Measurements from ENCODE around the gene SORBS1. TPM values are rescaled to one million over a fixed set of nuclear protein-coding genes. Genes with fewer than 3 reads are reported as not detected.

Gene SORBS1
- total RNA-seq, 1 donor from 2014 or later: 116 TPM

- TF ChIP-seq POLR2A (IDR thresholded peaks at IDR 0.05) (no peak), POLR2AphosphoS5 (IDR thresholded peaks at IDR 0.05; ENCODE audit: insufficient read depth in 1 of 2, low read depth in 1 of 2) (no peak)
- TF ChIP-seq, protein P1, sequence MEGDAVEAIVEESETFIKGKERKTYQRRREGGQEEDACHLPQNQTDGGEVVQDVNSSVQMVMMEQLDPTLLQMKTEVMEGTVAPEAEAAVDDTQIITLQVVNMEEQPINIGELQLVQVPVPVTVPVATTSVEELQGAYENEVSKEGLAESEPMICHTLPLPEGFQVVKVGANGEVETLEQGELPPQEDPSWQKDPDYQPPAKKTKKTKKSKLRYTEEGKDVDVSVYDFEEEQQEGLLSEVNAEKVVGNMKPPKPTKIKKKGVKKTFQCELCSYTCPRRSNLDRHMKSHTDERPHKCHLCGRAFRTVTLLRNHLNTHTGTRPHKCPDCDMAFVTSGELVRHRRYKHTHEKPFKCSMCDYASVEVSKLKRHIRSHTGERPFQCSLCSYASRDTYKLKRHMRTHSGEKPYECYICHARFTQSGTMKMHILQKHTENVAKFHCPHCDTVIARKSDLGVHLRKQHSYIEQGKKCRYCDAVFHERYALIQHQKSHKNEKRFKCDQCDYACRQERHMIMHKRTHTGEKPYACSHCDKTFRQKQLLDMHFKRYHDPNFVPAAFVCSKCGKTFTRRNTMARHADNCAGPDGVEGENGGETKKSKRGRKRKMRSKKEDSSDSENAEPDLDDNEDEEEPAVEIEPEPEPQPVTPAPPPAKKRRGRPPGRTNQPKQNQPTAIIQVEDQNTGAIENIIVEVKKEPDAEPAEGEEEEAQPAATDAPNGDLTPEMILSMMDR (IDR thresholded peaks at IDR 0.05): no peak
- H3K9me3 ChIP-seq: no peaks in the 10 kb centered on the region
- H3K4me1 ChIP-seq: peaks cover 11% of the 10 kb centered on the region
- intact Hi-C loops (cut with DNase I): no loop called here
- no peak overlapping the region for H3K27ac ChIP-seq
- DNase-seq (ENCODE audit: extremely low spot score in 2 of 2): no peak
- H3K4me3 ChIP-seq: no peak overlapping the region
- no peaks in the 10 kb centered on the region for H3K36me3 ChIP-seq
- no peaks in the 10 kb centered on the region for H3K27me3 ChIP-seq
These were observed 75.9 kb downstream of the SORBS1 start for GRCh38 chr10:95485056-95485844.

- Histone ChIP-seq H3K4me3 (no peak overlapping the region), H3K9me3 (no peaks in the 10 kb centered on the region), H3K27me3 (no peaks in the 10 kb centered on the region), H3K27ac (no peak overlapping the region), H3K36me3 (no peaks in the 10 kb centered on the region), H3K4me1 (peaks cover 31% of the 10 kb centered on the region)
- DNase-seq (ENCODE audit: extremely low spot score in 2 of 2): no peak
- no peak for TF ChIP-seq POLR2A (IDR thresholded peaks at IDR 0.05)
- intact Hi-C loops (cut with DNase I): no loop called here
These were observed 78.5 kb downstream of the SORBS1 start for GRCh38 chr10:95482501-95483233.

- Histone ChIP-seq H3K27me3 (no peaks in the 10 kb centered on the region), H3K27ac (peak overlapping the region; percentile 79), H3K36me3 (no peaks in the 10 kb centered on the region), H3K4me3 (no peak overlapping the region), H3K4me1 (peaks cover 31% of the 10 kb centered on the region), H3K9me3 (no peaks in the 10 kb centered on the region)
- DNase-seq (ENCODE audit: extremely low spot score in 2 of 2): no peak
- intact Hi-C loops (cut with DNase I): no loop called here
- TF ChIP-seq POLR2A (IDR thresholded peaks at IDR 0.05) (no peak), POLR2AphosphoS5 (IDR thresholded peaks at IDR 0.05; ENCODE audit: insufficient read depth in 1 of 2, low read depth in 1 of 2) (no peak)
- TF ChIP-seq, protein P1 (IDR thresholded peaks at IDR 0.05): no peak
These were observed 80.2 kb downstream of the SORBS1 start for GRCh38 chr10:95480901-95481491.

DNA sequence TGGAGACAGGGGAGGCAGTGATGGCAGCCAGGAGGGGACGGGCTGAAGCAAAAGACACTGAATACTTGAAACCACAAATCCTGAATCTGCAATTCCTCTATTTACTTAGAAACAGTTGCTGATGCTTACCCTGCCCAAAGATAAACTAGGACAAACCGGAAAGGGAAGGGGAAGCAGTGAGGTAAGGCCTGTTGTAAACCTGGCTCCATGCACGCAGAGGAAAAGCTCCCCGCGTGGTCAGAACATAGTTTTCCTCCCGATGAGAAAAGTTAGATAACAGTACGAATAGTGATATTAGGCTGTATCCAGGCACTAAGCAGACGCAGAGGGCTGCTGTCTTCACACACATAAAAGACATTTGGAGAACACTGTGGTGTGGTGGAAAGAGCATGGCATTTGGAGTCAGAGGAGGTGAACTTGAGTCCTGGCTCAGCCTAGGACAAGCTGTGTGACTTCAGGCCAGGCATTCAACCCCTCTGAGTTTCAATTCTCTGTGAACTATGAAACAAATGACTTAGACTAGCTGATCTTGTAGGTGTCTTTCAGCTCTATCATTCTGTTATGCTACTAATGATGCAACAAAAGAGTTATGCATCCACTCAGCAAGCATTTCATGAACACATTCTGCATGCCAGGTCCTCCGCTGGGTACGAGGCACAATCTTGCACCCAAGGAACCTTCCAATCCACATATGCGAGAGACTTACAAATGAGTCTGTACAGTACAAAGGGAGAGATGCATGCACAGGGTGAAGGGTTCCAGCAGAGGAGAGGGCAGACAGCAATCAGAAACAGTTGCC lies 80.9 kb downstream of the SORBS1 start:
- H3K4me3 ChIP-seq: peak overlapping the region in 1 of 2 donors; percentile 5
- DNase-seq (ENCODE audit: extremely low spot score in 2 of 2): no peak

More for the DNA sequence above, 80.9 kb downstream of the SORBS1 start:
- H3K9me3 ChIP-seq: no peaks in the 10 kb centered on the region
- H3K27me3 ChIP-seq: no peaks in the 10 kb centered on the region
- H3K27ac ChIP-seq: peak overlapping the region; percentile 79
- no peaks in the 10 kb centered on the region for H3K36me3 ChIP-seq
- H3K4me1 ChIP-seq: peaks cover 31% of the 10 kb centered on the region
- intact Hi-C loops (cut with DNase I): no loop called here
- TF ChIP-seq, protein P1 (IDR thresholded peaks at IDR 0.05): no peak
- peak in 1 of 2 donors; percentile 34 for TF ChIP-seq POLR2AphosphoS5 (IDR thresholded peaks at IDR 0.05; ENCODE audit: insufficient read depth in 1 of 2, low read depth in 1 of 2)
